NCI-H1694 treated with DMSO at 0.1 percent for 48 hours (cell line): ENCODE results near the gene TMEM250.

ENCODE experiments used
- DNase-seq: peaks from one replicate; lab custom pipeline; 2025; lab: John Stamatoyannopoulos, UW

Gene TMEM250

DNA sequence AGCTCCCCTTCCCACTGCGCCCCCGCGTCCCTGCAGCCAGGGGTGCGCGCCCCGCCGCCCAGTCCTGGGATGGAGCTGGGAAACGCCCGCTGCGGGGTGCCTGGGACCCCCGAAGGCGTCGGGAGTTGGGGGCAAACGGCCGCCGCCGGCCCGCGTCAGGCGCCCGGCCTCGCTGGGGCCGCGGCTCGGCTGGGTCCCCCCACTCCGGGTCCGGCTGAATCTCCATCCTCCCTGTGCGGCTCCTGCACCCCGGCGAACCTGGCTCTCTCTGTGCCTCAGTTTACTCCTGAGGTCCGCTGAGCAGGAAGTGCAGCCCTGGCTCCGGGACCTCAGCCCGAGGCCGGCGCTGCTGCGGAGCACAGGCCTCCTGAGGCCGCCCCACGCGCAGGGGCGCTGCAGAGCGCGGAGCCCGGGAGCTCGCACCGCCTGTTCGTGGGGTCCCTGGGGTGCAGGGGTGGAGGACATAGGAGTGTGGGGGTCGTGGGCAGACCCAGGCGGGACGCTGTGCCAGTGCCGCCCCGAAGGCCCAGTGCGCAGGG is 13.9 kb upstream of the TMEM250 start:
- DNase-seq = no peak

DNA sequence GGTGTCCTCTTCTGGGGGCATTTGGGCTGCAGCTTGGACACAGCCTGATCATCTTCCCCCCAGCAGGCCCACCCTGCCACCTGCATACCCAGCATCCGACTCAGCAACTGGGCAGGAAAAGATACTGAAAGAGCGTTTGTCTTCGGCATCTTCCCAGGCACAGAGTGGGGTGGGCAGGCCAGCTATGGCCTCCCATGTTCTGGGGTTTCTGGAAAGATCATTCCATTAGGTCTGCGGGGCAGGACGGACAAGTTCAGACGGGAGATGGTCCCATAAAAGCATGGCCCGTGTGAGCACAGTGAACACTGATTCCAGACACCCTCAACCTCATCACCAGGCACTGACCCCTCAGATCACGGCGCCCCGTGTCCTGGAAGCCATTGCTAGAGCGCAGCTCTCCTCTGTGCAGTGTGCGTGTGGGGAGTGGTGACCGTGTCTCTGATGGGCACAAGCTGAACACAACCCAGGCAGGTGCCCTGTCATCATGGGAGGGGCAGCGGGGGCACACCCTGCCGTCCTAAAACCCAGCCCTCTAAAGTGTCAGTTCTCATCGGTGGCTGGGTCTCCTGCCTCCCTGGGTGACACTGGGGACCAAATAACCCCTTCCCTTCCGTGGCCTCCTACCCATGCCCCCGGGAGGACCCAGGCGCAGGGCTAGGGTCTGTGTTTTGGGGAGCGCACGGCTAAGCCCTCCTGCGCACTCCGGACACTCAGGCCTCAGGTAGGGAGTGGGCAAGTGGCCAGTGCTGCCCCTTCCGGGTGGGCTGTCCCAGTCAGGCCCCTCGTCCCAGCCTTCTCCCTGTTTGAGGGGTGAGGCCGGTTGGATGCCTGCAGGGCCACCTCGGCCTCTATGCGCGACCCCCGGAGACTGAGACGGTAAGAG is 13.2 kb upstream of the TMEM250 start:
- no peak for DNase-seq

DNA sequence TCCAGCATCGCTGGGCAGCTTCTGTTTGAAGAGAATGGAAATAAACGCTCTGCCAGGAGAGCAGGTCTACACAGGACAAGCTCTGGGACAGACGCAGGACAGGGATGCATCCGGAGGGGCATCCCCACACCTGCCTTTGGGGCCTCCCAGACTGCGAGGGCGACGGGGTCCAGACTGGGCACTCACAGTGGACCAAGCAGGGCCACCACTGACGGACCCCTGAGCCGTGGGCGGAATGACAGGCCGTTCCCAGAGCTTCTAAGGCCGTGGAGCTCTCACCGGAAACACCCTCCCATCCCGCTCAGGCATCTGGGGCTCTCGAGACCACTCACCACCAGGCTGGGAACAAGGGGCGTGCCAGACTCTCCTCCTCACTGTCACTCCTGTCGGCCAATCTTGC is 10.5 kb upstream of the TMEM250 start:
- no peak for DNase-seq

DNA sequence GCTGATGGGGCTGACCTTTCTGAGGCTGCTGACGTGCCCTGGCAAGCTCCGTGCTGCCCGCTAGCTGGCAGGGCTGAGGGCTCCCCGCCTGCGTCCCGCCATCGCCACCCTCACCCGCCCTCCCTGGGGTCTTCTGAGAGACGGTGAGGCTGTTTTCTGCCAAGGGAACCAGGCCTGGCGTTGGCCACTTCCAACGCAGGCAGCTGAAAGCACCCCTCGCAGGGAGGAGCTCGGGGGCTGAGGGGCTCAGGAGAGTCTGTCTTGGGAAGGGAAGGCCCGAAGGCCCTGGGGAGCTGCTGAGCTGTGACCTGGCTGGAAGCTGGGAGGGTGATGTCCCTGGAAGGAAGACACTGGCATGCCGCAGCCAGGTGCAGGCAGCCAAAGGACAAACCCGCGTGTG is 9.8 kb upstream of the TMEM250 start:
- no peak for DNase-seq

DNA sequence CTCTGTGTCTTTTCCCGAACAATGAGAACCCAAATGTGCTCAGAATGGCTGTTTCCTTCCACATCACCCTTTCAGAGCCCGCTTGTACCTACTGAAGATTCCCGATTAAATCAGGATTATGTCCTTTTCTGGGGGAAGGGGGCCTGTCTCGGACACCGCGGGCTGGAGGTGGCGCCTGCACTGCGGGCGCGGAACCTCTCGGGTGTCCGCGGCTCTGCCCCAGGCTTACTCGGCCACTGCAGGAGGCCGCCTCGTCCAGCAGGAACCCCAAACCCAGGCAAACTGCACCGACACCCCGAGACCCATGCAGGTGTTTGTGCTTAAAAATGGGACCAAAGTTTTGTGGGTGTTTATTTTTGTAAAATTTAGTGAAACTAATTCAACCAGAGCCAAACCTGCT is 8.6 kb upstream of the TMEM250 start:
- no peak for DNase-seq

DNA sequence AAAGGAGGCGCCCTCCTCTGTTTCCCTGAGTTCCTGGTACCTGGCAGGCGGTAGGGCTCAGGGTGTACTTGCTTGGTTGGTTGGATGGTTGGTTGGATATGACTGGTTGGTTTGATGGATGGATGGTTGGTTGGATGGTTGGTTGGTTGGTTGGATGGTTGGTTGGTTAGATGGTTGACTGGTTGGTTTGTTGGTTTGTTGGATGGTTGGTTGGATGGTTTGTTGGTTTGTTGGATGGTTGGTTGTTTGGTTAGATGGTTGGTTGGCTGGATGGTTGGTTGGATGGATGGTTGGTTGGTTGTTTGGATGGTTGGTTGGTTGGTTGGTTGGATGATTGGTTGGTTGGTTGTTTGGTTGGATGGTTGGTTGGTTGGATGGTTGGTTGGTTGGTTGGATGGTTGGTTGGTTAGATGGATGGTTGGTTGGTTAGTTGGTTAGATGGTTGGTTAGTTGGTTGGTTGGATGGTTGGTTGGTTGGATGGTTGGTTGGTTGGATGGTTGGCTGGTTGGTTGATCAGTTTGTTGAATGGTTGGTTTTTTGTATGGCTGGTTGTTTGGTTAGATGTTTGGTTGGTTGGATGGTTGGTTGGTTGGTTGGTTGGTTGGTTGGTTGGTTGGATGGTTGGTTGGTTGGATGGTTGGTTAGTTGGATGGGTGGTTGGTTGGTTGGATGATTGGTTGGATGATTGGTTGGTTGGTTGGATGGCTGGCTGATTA is 6.5 kb upstream of the TMEM250 start:
- DNase-seq = no peak

DNA sequence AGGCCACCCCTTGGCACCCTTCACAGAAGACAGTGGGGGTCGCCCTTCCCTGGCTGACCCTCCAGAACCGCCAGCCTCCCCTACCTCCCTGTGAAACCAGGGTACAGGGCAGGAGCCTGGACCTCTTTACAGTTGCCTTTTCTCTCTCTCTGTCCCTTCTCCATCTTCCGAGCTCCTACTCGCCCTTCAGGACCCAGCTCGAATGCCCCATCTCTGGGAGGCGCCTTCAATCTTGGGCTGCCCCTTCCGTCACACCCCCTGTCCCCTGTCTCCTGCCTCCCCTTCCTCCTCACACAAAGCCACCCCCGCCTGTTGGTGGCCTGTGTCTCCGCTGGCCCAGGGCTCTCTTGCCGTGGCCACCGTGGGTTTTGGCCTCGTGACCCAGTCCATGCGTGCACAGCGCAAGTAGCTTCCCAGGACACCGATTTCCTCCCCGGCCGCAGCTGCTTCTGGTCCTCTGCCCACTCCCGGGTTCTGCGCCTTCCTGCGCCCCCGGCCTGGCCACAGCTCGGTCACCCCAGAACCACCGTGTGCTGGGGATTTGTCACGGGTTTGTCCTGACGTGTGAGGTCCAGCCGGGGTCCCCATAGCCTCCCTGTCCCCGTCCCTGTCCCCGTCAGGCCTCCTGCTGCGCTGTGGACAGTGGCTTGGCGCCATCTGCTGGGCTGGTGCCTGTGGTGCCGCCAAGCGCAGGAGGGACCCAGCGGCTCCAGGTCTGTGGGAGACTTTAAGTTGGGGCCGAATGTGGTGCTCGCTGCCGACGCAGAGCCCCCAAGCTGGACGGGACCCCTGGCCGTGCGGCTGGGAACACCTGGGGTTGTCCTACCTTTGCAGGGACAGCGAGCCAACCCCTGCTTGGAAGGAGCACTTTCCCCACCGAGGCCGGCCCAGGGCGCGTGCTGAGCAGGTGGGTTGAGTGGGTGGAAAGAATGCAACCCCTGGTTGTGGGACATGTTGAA is 4.0 kb upstream of the TMEM250 start:
- no peak for DNase-seq

DNA sequence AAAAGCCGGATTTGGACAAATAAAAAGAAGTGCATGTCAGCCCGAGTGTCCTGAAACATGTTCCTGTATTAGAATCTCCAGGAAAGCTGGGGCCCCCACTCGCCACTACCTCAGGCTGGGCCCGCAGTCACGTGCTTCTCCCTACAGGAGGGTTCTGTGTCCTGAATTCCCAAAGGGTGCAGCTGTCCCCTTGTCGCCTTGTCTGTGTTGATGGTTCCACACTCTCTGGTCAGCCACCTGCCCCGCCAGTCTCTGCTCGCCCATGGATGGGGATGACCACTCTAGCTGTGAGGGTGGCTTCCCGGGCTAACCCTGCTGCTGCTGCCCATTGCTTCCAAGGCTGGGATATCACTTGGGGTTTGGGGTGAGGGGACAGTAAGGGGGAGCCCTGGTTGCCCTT is 3.1 kb upstream of the TMEM250 start:
- no peak for DNase-seq

DNA sequence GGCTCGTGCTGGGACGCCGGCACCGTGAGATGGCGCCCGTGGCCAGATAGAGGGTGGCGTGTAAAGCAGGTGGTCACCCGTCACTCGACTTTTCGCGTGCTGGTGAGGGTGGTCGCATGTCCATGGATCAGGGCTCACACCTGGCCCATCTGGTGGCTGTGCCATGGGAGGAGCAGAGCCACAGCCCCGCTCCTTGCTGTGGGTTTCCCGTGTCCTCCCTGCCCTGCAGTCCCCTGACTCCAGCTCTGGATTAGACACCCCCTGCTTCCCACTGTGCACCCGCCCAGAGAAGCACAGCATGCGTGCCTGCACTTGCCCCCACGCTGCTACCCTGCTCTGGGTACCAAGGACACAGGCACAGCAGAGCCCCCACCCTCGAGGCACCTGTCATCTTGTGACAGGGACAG is 1.8 kb upstream of the TMEM250 start:
- no peak for DNase-seq

DNA sequence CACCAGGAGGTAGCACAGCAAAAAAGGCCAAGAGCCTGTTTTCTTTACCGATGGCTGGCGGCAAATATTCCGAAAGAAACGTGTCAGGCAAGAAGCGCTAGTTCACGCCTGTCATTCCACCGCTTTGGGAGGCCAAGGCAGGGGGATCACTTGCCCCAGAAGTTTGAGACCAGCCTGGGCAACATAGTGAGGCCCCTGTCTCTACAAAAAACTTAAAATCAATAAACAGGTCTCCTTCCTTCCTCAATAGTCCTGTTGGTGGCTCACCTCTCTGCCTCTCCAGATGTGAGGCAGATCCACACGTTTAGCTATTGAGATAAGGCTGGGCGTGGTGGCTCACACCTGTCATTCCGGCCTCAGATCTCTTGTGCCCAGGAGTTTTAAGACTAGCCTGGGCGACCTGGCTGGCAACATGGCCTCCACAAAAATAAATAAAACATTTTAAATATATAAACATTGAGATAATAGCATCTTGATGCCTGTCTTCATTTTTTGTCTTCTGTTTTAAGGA is 1.3 kb upstream of the TMEM250 start:
- no peak for DNase-seq

DNA sequence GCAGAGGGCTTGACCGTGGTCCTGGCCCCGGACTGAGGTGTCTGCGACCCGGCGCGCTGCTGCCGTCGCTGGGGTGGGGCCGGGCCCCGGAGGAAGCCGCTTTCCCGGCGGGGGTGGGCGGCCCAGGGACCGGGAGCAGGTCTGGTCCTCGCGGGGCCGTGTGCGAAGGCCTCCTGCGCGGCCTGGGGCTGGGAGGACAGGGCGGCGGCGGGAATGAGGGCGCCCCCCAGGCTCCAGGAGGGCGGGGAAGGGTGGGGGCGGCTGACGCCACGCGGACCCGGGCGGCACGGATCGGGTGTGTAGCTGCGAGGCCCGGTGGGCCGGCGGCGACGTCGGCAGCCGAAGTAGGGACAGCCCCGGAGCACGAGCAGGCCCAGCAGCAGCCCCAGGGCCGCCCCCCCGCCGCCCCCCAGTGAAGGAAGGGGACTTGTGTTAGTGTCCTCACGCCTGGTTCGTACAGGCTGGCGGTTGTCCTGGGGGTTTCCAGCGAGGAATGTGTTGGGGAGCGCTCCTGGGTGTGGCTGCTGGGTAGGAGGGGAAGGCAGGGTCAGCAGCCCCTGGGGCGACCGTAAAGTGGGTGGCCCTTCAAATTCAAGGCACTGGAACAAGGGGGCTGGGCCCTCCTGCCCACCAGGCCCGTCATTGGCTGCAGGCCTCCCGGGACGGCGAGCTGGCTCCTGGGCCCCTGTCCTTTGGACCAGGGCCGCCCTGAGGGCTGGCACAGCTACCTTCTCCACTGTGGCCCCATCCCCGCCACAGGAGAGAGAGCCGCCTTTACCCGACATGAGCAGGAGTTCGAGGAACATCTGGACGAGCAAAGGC is 597 bp upstream of the TMEM250 start:
- no peak for DNase-seq

DNA sequence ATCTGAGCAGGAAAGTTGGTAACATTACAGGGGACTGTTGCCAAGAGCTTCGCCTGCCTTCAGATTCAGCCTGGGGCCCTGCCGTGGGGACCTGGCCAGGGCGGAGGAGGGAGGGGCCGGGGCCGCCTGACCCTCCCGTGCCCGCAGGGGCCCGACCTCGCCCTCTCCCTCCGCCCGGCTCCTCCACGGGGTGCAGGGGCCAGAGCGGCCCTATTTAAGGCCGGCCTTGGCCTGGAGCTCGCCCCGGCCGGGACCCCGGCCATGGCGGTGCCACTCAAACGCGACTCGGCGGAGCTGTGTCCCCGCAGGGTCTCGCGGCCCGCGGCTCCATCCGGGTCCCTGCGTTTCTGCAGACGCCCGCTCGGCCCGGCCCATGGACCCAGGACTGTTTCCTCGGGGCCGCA is 757 bp downstream of the TMEM250 start:
- no peak for DNase-seq

DNA sequence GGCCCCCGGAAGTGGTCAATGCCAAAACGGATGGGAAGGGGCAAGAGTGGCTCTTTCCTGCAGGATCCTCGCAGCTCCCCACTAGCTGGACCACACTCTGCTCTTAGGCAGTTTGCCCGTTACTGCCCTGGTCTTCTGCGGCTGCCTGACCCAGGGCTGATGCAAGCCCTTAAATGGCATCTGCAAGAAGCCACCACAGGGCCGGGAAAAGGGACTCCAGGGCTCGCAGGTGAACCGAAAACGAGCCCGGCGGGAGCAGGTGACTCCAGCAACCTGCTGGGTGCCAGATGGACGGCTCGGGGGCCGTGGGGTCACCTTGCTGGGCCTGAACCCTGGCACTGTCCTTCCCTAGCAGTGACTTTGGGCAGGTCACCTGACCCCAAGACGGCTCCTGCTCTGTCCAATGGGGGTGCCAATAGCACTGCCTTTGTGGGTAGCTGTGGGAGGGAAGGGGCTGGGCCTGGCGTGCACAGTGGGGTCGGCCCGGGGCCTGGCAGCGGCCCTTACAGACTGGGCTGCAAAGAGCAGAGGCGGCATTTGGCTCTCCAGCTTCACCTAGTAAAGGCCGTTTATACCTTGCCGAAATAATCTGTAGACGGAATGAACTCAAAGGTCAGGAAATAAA is 1.3 kb downstream of the TMEM250 start:
- no peak for DNase-seq

DNA sequence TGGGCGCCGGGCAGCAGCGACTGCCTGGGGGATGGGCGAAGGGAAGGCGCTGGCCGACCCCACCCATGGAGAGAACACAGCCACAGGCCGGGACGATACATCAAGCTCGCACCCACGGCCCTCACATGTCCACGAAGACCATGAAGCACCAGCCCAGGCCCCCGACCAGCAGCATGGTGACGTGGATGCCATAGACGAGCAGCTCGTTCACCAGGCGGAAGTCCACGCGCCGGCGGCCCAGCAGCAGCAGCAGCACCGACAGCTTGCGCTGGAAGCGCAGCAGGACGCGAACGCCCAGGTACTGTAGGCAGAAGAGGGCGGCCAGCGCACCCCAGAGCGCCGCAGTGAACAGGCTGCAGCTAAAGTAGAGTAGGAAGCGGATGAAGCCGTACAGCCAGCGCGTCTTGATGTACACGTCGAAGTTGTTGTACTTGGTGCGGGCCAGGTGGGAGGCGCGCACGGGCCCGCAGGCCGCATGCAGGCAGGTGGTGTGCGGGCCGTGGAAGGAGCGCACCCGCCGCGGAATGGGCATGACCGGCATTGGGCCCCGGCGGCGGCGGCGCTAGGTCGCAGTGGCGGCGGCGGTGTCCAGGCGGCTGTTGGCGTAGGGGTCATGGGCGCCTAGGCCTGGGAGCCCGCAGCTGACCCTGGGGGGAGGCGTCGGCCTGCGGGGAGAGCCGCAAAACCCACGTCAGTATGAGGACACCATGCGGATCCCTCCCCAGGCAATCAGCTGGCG is 2.1 kb downstream of the TMEM250 start:
- no peak for DNase-seq

DNA sequence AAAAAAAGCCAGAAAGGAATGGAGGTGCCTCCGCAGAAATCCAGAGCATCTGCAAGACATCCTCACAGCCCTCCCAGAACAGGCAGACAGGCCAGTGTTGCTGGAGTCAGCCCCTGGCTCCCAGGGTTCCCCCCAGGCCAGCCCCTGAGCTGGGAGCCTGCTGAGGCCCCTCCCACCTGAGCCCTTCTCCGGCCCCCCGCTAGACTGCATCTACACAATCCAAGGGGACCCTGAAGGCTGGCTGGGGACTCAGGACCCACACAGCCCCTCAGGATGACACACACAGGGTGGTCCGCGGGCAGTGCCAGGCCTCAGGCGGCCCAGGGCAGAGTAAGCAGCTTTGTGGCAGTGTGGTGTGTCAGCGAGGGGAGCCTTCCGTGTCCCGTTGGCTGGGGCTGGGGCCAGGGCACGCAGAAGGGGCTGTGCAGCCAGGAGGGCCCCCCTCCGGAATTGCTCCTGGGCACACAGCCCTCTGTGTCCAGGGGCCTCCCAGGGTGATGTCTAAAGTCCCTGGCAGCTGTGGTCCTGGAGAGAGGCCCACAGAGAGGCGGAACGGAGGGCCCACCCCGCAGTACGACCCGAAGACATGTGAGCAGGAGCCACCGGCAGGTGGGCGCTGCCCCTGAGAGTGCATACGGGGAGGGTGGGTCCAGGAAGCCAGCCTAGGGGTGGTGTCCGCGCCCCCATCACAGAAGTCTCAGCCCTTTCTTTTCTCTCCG is 2.9 kb downstream of the TMEM250 start:
- no peak for DNase-seq

DNA sequence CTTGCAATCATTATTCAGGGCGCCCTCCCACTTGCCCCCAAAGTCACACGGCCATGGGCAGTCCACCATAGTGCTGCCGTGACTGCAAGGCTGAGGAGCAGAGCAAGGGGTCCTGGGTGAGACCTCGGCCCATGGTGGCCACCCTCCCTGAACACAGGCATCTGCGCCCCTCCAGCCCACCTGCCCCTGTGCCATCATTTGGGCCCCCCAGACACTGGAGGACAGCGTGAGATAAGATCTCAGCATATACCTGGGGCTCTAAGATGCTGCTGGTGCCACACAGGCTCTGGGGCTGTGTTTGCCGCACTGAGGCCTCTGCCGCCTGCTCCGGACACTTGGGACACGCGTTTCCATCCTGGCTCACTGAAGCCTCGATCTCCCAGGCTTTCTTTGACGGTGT is 3.5 kb downstream of the TMEM250 start:
- DNase-seq = no peak

DNA sequence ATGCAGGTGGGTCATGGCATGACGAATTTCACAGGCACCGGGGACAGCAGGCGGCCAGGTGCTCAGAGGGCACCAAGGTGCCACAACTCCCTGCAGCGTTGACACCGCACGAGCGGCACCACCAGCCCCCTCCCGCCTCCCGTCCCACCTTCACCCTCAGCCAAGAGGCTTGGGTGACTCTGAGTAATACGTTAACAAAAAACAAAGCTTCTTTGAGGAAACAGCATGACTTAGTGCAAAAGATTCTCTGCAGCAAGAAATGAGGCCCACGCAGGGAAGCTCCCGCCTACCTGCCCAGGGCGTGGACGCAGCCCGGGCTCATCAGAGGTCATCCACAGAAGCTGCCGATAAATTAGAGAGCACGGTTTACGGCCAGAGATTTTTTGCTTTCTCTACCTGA is 4.1 kb downstream of the TMEM250 start:
- no peak for DNase-seq

DNA sequence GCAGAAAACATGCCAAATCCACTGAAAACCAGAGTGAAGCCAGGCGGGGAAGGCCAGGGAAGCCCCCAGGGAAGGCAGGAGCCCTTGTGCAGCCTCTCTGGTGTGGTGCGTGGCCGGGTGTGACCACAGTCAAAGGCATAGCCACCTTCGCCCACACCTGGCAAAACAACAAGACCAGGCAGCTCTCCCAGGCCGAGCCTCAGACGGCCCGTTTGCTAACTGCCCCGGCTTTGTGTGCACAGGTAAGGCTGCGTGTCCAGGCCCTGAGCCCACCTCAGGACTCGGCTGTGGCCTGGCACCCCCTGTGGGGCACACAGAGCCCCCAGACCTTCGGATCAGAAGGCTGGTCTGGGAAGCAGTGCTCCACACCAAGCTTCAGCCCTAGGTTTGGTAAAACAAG is 6.1 kb downstream of the TMEM250 start:
- DNase-seq = no peak

DNA sequence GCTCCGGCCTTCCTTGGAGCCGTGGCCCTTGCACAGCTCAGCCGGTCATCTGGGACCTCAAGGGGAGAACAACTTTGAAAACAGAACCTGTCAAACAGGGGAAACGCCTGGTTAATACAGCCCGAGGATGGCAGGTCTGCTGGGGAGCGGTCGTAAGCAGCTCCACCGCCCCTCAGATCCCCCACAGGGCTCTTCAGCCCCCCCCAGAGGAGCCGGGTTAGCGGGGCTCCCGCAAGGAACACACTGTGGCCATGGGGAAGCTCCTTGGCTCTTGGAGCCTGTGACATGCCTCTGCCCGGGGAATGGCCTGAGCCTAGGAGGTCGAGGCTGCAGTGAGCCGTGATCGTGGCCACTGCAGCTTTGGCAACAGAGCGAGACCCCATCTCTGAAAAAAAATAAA is 6.8 kb downstream of the TMEM250 start:
- DNase-seq = no peak
